SU-DHL-6 (cell line): ENCODE measurements around the gene GSK3B.

Experiments
- H2AFZ ChIP-seq: fragments of 200-600 bp; sonication (generic); 2 replicates; pipeline ENCODE4 v1.6.1; 2014; ENCODE audit warnings: low read depth, mild to moderate bottlenecking, moderate library complexity, mixed read lengths, antibody characterized with exemption, low read length; ENCODE audit not compliant: severe bottlenecking
- H3F3A ChIP-seq: fragments of 200-600 bp; shearing (Covaris generic); 2 replicates; pipeline ENCODE4 v1.6.0; 2016; ENCODE audit warnings: antibody characterized with exemption, mild to moderate bottlenecking; ENCODE audit not compliant: insufficient read depth
- H3K27ac ChIP-seq: fragments of 200-600 bp; sonication (generic); 2 replicates; pipeline ENCODE4 v1.5.1; 2016; ENCODE audit warnings: low read depth, mild to moderate bottlenecking, low read length, moderate library complexity, mixed read lengths
- H3K27me3 ChIP-seq: fragments of 200-600 bp; sonication (generic), shearing (Covaris generic); 2 replicates; pipeline ENCODE4 v1.6.0; 2014; ENCODE audit warnings: mild to moderate bottlenecking, low read length
- H3K36me3 ChIP-seq: fragments of 200-600 bp; sonication (generic); 2 replicates; pipeline ENCODE4 v1.6.1; 2014; ENCODE audit warnings: mild to moderate bottlenecking, low read length, mixed read lengths
- H3K4me2 ChIP-seq: fragments of 300-600, 200-600 bp; shearing (Covaris generic), sonication (generic); 2 replicates; pipeline ENCODE4 v1.6.0; 2014; ENCODE audit warnings: low read length, low read depth, mild to moderate bottlenecking; ENCODE audit not compliant: poor library complexity, severe bottlenecking
- H3K4me3 ChIP-seq: fragments of 200-600 bp; sonication (generic); 2 replicates; pipeline ENCODE4 v1.5.1; 2014; ENCODE audit warnings: antibody characterized with exemption, low read length, mild to moderate bottlenecking, mixed read lengths; ENCODE audit not compliant: insufficient read depth, poor library complexity, severe bottlenecking
- H3K79me2 ChIP-seq: fragments of 200-600 bp; sonication (generic); 2 replicates; pipeline ENCODE4 v1.6.1; 2014; ENCODE audit warnings: mild to moderate bottlenecking, low read length, moderate library complexity; ENCODE audit not compliant: insufficient read depth
- H3K9ac ChIP-seq: fragments of 200-600 bp; sonication (generic); 2 replicates; pipeline ENCODE4 v1.7.0; 2014; ENCODE audit warnings: mild to moderate bottlenecking, low read length
- H3K9me2 ChIP-seq: fragments of 200-600 bp; sonication (generic); replicated peaks from 2 replicates; pipeline ENCODE4 v1.6.1; 2014; ENCODE audit warnings: low read length; ENCODE audit not compliant: insufficient read depth
- H3K9me3 ChIP-seq: fragments of 200-600 bp; sonication (generic); 2 replicates; pipeline ENCODE4 v1.6.1; 2014; ENCODE audit warnings: low read length, mixed read lengths; ENCODE audit not compliant: insufficient read depth
- H4K20me1 ChIP-seq: fragments of 200-600 bp; sonication (generic); 2 replicates; pipeline ENCODE4 v1.6.1; 2014; ENCODE audit warnings: low read depth, mild to moderate bottlenecking, antibody characterized with exemption, low read length, moderate library complexity, mixed read lengths
- EZH2phosphoT487 ChIP-seq: fragments of 200-600 bp; sonication (generic), shearing (Covaris generic); conservative IDR thresholded peaks from 2 replicates; pipeline ENCODE4 v1.6.1; 2018; ENCODE audit warnings: mild to moderate bottlenecking, antibody characterized with exemption, low read length, moderate library complexity, mixed read lengths
- TF ChIP-seq, protein P1 (sequence below): fragments of 200-600 bp; sonication (generic); IDR thresholded peaks from one replicate; pipeline ENCODE4 v1.5.1; 2017; ENCODE audit warnings: antibody characterized with exemption, mild to moderate bottlenecking, low read length, moderate library complexity; ENCODE audit not compliant: insufficient read depth, poor library complexity, severe bottlenecking

GSK3B gene

DNA sequence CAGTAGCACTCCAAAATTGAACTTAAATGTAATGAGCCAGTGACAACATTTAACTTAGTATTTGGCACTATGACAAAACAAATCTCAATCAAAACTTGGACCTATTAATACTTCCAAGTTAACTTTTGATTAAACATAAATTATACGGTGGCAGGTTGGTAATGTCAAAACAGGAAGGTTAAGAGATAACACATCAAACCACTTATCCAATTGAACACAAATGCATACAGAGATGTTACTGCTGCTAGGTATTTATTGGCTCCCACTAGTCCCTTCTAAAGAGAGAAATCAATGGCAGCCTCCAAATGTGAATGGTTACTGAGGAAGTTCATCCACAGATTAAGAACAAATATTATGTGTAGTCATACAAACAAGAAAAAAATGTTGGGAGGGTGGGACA lies 1.8 kb downstream of the GSK3B start:
- Histone ChIP-seq H3K9me3 (no peaks in the 10 kb centered on the region), H3K4me2 (peak overlapping the region; percentile 90), H3K9me2 (no peaks in the 10 kb centered on the region), H3K36me3 (peaks cover 4% of the 10 kb centered on the region; the same call in 1 of the 2 replicates), H3K79me2 (peaks cover 77% of the 10 kb centered on the region), H3K27me3 (no peaks in the 10 kb centered on the region), H4K20me1 (peaks cover 35% of the 10 kb centered on the region), H3K27ac (no peak overlapping the region), H3F3A (peaks cover 18% of the 10 kb centered on the region), H3K9ac (peak overlapping the region; percentile 74), H2AFZ (no peak overlapping the region), H3K4me3 (peak overlapping the region; percentile 98)
- no peak for TF ChIP-seq EZH2phosphoT487
- TF ChIP-seq, protein P1, sequence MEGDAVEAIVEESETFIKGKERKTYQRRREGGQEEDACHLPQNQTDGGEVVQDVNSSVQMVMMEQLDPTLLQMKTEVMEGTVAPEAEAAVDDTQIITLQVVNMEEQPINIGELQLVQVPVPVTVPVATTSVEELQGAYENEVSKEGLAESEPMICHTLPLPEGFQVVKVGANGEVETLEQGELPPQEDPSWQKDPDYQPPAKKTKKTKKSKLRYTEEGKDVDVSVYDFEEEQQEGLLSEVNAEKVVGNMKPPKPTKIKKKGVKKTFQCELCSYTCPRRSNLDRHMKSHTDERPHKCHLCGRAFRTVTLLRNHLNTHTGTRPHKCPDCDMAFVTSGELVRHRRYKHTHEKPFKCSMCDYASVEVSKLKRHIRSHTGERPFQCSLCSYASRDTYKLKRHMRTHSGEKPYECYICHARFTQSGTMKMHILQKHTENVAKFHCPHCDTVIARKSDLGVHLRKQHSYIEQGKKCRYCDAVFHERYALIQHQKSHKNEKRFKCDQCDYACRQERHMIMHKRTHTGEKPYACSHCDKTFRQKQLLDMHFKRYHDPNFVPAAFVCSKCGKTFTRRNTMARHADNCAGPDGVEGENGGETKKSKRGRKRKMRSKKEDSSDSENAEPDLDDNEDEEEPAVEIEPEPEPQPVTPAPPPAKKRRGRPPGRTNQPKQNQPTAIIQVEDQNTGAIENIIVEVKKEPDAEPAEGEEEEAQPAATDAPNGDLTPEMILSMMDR, result no peak

DNA sequence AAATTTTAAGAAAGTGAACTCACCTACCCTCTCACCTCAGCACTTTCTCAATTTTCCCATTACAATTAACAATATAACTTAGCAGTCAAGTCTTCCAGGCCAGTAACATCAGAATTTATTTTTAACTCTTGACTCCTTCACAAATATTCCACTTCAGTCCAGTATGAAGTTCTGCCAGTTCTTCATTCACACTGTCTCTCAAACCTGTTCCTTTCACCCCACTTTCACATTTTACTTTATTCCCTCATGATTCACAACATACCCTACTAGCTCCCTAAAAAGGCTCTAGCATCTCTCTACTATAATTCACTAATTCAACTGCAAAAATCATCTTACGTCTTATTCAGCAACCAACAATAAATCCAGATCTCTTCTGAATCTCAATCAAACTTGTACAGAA lies 3.8 kb downstream of the GSK3B start:
- peak overlapping the region; percentile 98 for H3K4me3 ChIP-seq

DNA sequence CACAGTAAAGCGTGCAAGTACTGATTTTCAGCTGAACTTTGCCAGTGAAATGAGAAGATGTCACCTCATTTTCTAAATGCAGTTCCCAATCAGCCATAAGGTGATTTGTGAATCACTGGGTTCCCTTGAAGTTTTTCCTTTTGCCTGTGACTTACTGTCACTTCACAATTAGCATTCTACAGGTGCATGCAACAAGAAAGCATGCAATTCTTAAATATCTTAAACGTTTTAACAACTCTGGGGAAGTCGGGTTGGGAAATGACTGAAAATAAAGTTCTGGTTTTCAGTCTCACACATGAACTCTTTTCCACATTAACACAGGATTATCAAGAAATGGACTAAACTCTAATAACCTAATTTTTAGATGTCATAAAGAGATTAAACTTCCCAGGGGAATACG lies 5.2 kb downstream of the GSK3B start:
- TF ChIP-seq EZH2phosphoT487, result no peak
- TF ChIP-seq, protein P1, result no peak
- Histone ChIP-seq H3K9ac (no peak overlapping the region), H4K20me1 (peaks cover 47% of the 10 kb centered on the region), H3K79me2 (peaks cover 96% of the 10 kb centered on the region), H3K27me3 (no peaks in the 10 kb centered on the region), H3K4me2 (peak overlapping the region; percentile 90), H2AFZ (no peak overlapping the region), H3K36me3 (peaks cover 11% of the 10 kb centered on the region; the same call in 1 of the 2 replicates), H3K9me3 (no peaks in the 10 kb centered on the region), H3F3A (peaks cover 10% of the 10 kb centered on the region; the same call in 1 of the 2 replicates), H3K4me3 (no peak overlapping the region), H3K9me2 (no peaks in the 10 kb centered on the region), H3K27ac (no peak overlapping the region)

More for the DNA sequence above, 3.8 kb downstream of the GSK3B start:
- Histone ChIP-seq H3K36me3 (peaks cover 4% of the 10 kb centered on the region; the same call in 1 of the 2 replicates), H3F3A (peaks cover 9% of the 10 kb centered on the region), H3K27me3 (no peaks in the 10 kb centered on the region), H3K27ac (no peak overlapping the region), H3K4me2 (peak overlapping the region; percentile 90), H3K9ac (peak overlapping the region; percentile 74), H3K9me3 (no peaks in the 10 kb centered on the region), H2AFZ (no peak overlapping the region), H3K9me2 (no peaks in the 10 kb centered on the region), H3K79me2 (peaks cover 83% of the 10 kb centered on the region), H4K20me1 (peaks cover 39% of the 10 kb centered on the region)
- TF ChIP-seq, protein P1, result no peak
- no peak for TF ChIP-seq EZH2phosphoT487
